GM18499 (cell line): ENCODE data around the gene ZMYND8.
"Not testable (repeated sequence)": the region's sequence is repeated elsewhere in the genome, so short reads cannot be mapped to it uniquely, and the experiment has no call there.

Experiments
- ATAC-seq: cut with Tn5 transposase; IDR thresholded peaks from one replicate; pipeline ENCODE4 v1.9.1; 2021; ENCODE audit warnings: moderate number of reproducible peaks; ENCODE audit not compliant: insufficient read depth, unreplicated experiment

Gene ZMYND8

GRCh38 chr20:47373206-47373733 lies 16.8 kb upstream of the ZMYND8 start:
- ATAC-seq: no peak

GRCh38 chr20:47370850-47371782 lies 14.6 kb upstream of the ZMYND8 start:
- no peak for ATAC-seq

GRCh38 chr20:47370214-47370613 lies 13.7 kb upstream of the ZMYND8 start:
- ATAC-seq: no peak

DNA sequence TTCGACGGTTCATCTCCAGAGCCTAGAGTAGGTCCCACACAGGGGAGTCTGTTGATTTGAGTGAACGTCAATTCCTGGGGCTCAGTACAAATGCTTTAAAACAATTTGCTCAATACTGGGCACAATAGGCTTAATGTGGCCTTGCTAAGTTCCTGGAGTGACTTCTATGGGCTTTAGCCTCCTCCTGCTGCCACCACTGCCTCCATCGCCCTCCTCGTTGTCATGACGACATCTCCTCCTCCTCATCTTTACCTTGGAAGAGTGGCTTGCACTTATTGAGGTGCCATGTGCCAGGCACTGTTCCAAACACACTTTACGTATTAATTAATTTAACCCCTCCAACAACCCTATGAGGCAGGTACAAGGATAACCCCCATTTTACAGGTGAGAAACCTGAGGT lies 11.8 kb upstream of the ZMYND8 start:
- ATAC-seq: no peak

DNA sequence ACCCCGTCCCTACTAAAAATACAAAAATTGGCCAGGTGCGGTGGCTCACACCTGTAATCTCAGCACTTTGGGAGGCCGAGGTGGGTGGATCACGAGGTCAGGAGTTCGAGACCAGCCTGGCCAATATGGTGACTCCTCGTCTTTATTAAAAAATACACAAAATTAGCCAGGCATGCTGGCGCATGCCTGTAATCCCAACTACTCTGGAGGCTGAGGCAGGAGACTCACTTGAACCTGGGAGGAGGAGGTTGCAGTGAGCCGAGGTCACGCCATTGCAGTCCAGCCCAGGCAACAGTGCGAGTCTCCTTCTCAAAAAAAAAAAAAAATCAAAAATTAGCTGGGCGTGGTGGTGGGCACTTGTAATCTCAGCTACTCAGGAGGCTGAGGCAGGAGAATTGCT lies 9.8 kb upstream of the ZMYND8 start:
- ATAC-seq: not testable (repeated sequence)

DNA sequence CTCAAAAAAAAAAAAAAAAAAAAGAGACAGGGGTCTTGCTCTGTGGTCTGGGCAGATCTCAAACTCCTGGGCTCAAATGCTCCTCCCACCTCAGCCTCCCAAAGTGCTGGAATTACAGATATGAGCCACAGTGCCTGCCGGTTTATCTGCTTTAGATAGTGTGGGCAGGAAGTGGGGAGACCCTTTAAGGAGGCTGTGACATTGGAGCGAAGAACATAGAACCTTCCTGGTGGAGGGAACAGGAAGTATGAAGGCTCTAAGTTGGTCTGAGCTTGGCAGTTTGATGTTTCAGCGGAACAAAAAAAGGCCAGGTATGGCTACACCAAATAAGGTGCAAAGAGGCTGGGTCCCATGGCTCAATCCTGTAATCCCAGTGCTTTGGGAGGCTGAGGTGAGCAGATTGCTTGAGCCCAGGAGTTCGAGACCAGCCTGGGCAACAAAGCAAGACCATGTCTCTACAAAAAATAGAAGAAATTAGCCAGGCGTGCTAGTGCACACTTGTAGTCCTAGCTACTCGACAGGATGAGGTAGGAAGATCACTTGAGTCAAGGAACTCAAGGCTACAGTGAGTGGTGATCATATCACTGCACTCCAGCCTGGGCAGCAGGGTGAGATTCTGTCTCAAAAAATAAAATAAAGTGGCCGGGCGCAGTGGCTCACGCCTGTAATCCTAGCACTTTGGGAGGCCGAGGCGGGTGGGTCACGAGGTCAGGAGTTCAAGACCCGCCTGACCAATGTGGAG lies 8.7 kb upstream of the ZMYND8 start:
- ATAC-seq: no peak

GRCh38 chr20:47362361-47363219 lies 6.1 kb upstream of the ZMYND8 start:
- ATAC-seq: no peak

- no peak for ATAC-seq
Measured at GRCh38 chr20:47361057-47361915, 4.8 kb upstream of the ZMYND8 start.

GRCh38 chr20:47360297-47361056 lies 4.0 kb upstream of the ZMYND8 start:
- no peak for ATAC-seq

- no peak for ATAC-seq
Measured at GRCh38 chr20:47359530-47360296, 3.2 kb upstream of the ZMYND8 start.

DNA sequence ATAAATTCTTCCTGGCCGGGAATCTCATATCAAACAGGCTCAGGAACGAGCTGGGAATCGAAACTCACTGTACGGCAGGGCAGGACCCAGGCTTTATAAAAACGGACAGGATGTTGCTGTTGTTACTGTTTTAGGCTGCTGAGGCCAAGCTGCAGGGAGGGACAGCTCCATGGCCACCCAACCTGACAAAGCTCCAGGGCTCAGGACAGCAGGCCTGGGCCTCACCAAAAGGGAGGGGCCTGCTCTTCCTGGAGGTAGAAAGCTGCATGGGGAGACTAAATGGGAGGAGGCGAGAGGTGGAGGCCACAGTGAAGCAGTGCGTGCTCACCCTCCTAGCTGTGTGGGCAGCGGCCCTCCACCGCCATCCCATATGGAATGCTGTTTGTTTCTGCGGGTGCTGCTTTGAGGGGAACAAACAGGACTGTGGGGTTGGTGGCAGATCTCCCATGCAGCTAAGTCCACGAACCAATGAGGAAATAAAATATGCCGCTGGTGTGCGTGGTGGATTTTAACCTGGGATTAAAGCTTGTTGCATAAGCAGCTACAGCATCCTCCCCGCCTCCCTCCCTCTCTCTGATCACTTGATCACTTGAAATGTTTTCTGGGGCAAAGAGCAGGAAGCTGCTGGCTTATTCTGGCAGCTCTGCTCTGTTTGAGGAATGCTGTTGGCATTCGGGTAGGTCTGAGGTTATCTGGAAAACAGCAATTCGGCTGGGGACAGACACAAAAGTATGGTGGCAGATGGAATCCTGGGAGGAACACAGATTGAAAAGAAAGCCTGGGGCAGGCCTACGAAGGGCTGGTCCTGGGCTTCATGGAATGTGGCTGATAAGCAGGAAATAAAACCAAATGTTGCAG lies 2.4 kb upstream of the ZMYND8 start:
- ATAC-seq: no peak

GRCh38 chr20:47358039-47358671 lies 1.7 kb upstream of the ZMYND8 start:
- ATAC-seq: no peak

DNA sequence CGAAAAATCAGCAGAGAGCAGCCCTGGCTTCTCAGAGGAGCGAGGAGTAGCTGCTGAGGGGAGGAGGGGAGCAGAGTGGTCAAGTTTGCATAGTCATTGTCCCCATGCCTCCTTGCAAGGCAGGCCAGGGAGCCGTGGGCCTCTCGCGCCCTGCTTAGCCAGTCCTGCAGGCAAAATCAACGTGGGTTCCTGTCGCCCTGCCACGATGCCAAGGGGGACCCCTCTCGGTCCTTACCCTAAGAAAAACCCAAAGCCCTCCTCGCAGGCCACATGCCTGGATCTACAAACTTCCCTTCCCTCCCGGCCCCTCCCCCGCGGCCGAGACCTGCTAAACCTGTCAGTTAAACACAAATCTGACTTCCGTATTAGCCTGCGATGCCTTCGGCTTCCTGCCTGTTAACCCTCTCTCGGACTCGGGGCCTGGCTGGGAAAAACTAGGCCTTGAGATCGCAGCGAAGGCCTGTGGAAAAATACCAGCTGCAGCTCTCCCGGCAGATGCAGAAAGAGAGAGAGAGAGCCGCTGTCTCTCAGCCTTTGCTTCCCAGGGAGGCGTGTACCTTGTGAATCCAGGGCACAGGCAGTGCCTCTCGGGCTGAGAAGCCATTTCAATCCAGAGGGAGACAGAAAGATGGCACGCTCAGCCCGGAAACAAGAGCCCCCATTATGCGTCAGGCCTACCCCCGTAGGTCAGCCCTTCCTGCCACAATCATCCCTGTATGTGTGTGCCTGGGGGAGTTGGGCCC lies 968 bp upstream of the ZMYND8 start:
- no peak for ATAC-seq

- ATAC-seq: no peak
Measured at GRCh38 chr20:47356220-47356525, 326 bp downstream of the ZMYND8 start.

GRCh38 chr20:47355489-47356219 lies 845 bp downstream of the ZMYND8 start:
- no peak for ATAC-seq
